Kidney capillary endothelial cell (primary cell): ENCODE results near the gene PCK2.

Source experiments
- DNase-seq: peaks from one replicate; pipeline ENCODE4 v3.0.0-alpha.2; 2018; ENCODE audit warnings: low spot score

Gene PCK2

DNA sequence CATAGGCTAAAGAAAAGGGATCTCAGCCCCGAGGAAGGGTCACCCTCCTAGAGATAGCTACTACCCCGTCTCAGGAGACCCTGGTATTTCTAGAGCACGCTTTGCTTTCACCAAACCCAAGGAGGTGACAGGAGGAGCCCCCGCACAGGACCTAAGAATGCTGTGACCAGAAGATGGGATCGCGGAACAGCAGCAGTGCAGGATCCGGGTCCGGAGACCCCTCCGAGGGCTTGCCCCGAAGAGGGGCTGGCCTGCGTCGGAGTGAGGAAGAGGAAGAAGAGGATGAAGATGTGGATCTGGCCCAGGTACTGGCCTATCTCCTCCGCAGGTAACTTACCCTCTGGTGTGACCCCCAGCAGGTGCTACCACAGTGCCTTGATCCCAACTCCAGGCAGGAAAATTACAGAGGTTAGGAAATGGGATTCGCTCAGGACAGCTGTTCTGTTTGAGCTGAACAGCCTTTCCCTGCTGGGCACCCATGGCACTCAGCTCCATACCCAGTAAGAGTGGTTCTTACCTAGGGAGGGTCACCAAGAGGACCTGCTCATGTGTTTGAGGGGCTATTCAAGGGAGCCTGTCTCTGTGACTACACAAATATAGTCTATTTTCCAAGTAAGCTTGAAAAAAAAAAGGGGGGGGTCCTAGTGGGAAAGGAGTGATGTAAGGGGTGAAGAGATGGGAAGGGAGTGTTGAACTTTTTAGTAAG is 21.5 kb downstream of the PCK2 start:
- no peak for DNase-seq

DNA sequence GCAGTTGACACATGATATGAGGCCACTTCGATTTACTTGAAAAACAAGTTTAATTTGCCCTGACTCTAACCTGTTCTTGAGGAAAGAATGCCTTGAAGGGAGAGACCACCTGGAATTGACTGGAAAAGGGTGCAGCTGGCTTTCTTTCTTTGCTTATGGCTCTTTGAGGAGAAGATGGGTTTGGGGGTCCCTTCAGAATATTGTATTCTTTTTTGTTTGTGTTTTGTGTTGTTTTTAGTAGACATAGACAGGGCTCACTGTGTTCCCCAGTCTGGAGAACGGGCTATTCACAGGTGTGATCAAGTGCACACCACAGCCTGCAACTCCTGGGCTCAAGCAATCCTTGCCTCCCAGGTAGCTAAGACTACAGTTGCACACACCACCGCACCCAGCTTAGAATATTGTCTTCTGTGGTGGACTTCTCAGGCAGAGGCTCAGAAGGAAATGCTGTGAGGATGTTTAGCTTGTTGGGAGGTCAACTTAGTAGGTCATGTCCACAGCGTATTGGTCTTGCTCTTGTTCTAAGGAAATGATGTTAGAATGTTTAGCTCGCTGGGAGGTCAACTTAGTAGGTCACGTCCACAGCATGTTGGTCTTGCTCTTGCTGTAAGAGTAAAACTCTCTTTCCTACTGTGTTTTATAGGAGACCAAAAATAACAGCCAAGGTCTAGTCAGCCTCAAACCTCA is 22.2 kb downstream of the PCK2 start:
- DNase-seq: no peak

GRCh38 chr14:24117179-24117578 is 23.1 kb downstream of the PCK2 start:
- no peak for DNase-seq

DNA sequence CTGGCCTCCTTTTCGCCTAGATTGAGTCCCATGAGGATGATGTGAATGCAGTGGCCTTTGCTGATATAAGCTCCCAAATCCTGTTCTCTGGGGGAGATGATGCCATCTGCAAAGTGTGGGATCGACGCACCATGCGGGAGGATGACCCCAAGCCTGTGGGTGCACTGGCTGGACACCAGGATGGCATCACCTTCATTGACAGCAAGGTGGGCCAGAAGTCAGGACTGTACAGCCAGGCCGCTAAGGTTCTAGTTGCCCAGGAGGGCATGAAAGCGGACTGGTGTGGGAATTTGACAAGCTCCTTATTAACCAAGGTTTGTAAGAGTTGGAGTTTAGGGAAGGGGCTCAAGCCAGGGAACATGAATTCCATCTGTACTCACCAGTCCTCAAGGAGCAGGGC is 25.6 kb downstream of the PCK2 start:
- DNase-seq: no peak

GRCh38 chr14:24121210-24121609 is 27.1 kb downstream of the PCK2 start:
- no peak for DNase-seq

GRCh38 chr14:24122416-24122815 is 28.3 kb downstream of the PCK2 start:
- DNase-seq: no peak

DNA sequence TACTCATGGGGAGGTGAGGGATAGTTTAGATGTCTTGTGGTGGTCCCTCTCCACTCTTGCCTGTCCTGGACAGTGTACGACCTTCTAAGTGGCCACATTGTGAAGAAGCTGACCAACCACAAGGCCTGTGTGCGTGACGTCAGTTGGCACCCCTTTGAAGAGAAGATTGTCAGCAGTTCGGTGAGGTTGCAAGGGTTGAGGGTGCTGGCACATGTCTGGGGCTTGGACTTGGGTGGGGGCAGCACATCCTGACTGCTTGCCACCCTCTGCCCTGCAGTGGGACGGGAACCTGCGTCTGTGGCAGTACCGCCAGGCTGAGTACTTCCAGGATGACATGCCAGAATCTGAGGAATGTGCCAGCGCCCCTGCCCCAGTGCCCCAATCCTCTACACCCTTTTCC is 28.8 kb downstream of the PCK2 start:
- DNase-seq: no peak

GRCh38 chr14:24123424-24124417 is 29.6 kb downstream of the PCK2 start:
- DNase-seq: no peak

DNA sequence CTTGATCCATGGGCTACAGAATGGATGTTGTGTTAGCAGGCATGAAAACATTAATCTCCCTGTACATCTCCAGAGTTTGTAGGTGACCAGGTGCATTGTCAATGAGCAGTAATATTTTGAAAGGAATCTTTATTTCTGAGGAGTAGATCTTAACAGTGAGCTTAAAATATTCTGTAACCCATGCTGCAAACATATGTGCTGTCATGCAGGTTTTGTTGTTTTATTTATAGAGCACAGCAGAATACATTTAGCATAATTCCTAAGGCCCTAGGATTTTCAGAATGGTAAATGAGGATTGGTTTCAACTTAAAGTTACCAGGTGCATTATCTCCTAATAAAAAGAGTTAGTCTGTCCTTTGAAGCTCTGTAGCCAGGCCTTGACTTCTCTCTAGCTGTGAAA is 32.8 kb downstream of the PCK2 start:
- no peak for DNase-seq

DNA sequence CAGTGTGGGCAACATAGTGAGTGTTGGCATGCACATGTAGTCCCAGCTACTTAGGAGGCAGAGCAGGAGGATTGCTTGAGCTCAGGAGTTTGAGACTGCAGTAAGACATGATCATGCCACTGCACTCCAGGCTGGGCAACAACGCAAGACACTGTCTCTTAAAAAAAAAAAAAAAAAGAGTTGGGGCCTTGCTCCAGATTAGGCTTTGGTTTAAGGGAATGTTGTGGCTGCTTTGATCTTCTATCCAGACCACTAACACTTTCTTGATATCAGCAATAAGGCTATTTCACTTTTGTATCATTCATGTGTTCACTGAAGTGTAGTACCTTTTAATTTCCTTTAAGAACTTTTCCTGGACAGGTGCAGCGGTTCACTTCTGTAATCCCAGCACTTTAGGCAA is 33.6 kb downstream of the PCK2 start:
- DNase-seq: no peak

DNA sequence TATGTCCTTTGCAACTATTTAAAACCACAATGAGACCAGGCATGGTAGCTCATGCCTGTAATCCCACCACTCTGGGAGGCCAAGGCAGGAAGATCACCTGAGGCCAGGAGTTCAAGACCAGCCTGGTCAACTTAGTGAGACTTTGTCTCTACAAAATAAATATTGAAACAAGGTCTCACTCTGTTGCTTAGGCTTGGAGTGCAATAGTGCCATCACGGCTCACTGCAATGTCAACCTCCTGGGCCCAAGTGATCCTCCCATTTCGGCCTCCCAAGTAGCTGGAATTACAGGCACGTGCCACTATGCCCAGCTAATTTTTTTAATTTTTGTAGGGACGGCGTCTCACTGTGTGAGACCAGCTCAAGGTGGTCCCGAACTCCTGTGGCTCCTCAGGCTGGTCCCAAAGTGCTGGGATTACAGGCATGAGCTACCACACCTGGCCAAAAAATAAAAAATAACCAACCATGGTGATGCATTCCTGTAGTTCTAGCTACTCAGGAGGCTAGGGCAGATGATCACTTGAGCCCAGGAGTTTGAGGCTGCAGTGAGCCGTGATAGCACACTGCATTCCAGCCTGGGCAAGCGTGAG is 35.4 kb downstream of the PCK2 start:
- DNase-seq: no peak

- no peak for DNase-seq
Observed at GRCh38 chr14:24130380-24130716, 36.2 kb downstream of the PCK2 start, which contains the start of gene FITM1. Gene FITM1 (plus strand): TSS chr14:24130659. CDS start chr14:24131564, 905 bp downstream.

- no peak for DNase-seq
Observed at GRCh38 chr14:24130717-24131548, 36.8 kb downstream of the PCK2 start.

GRCh38 chr14:24131549-24131966 is 37.4 kb downstream of the PCK2 start:
- DNase-seq: no peak

- DNase-seq: no peak
Observed at GRCh38 chr14:24132061-24132685, 38.1 kb downstream of the PCK2 start.

- no peak for DNase-seq
Observed at GRCh38 chr14:24132976-24133375, 38.9 kb downstream of the PCK2 start.

DNA sequence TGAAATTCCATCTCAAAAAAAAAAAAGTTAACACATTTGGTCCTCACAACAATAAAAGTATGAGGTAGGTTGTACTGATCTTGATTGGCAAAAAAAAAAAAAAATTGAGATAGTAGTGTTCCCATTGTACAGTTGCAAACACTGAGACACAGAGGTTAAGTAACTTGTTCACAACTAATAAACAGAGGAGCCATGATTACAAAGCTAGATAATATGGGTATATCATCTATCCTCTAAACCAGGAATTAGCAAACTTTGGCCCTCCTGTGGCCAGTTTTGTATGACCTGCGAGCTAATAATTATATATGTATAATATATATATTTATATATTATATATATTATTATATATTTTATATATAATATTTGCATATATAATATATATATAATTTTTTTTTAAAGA is 39.6 kb downstream of the PCK2 start:
- DNase-seq: no peak

DNA sequence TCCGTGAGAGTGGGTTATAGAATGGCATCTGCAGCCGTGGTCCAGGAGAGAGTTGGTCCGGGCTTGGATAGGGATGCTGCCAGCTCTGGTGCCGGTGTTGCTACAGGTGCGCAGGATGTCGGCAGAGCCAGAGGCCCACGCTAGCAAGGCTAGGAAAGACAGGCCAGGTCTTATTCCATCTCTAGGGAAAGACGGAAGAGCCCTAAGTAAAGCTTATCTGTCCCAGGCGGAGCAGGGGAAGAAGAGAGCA is 41.4 kb downstream of the PCK2 start:
- no peak for DNase-seq

- DNase-seq: peak; percentile 76
Observed at GRCh38 chr14:24135834-24136683, 41.9 kb downstream of the PCK2 start, which contains the start of gene PSME1. Gene PSME1 (plus strand): TSS chr14:24136194. CDS start chr14:24136263, 69 bp downstream.
